EH (cell line): ENCODE results near the gene GPX4.
A peak's percentile ranks its signal among the peaks of the same experiment; 100 is the strongest.

ENCODE experiments used
- DNase-seq: peaks from one replicate; pipeline ENCODE4 v3.0.0-alpha.2; 2015; ENCODE audit warnings: low read depth

The GPX4 gene

DNA sequence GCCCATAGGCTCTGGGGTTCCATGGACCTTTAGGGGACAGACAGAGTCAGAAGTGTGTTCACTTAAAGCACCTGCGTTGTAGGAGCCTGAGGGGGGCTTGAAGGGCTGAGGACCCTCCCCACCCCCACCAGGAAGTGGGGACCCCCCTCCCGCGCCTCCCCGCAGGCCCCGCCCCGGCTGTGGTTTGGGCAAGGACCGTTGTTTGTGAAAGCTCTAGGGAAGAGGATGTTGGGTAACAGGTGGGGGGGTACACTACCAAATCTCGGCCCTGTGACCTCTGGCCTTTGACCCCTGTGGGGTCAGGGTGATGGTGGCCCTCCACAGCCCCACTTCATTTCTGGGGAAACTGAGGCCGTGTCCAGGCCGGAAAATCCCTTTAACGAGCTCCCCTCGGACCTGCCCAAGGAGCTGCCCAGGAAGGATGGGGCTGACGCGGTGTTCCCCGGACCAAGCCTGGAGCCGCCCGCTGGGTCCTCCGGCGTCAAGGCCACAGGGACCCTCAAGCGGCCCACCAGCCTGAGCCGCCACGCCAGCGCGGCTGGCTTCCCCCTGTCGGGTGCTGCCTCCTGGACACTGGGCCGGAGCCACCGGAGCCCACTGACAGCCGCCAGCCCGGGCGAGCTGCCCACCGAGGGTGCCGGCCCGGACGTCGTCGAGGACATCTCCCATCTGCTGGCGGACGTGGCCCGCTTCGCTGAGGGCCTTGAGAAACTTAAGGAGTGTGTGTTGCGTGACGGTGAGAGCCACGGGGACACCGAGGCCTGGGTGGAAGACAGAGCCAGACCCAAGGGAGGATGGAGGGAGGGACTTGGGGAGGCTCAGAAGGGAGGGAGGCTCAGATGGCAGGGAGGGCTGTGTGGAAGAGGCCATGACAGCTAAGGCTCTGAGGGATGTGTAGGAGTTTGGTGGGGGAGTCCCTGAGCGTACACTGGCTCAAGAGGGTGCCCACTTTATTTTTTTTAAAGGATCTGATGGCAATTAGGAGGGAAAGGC is 35.5 kb upstream of the GPX4 start:
- DNase-seq: no peak

DNA sequence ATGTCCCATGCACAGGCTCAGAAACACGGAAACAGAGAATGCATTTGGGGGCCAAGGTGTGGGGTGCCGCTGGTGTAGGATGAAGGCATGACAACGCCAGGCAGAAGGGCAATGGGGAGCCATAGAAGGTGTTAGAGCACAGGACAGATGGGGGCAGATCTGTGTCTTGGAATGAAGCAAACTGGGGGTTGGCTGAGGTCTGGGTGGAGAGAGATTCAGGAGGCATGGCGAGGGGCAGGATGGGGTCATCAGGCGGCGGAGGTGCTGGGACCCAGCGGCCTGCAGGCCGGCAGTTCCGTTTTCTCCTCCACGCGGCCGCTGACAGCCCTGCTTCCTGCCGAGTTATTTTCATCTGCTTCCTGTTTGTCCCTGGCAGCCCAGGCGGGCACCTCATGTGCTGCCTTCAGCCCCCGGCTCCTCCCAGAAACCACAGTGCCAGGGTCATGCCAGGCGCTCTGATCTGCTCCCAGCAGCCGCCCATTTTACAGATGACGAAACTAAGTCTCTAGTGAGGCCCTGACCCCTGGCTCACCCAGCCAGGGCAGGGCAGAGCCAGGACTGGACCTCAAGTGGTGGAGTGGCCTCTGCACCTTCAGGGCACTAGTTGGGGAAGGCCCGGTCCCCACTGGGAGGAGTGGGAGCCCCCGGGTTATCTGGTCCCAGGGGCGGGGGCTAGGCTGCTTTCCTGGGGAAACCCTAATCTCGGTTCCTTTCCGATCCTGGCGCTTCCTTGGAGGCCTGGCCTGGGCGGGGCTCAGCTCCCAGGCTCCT is 34.6 kb upstream of the GPX4 start:
- no peak for DNase-seq

DNA sequence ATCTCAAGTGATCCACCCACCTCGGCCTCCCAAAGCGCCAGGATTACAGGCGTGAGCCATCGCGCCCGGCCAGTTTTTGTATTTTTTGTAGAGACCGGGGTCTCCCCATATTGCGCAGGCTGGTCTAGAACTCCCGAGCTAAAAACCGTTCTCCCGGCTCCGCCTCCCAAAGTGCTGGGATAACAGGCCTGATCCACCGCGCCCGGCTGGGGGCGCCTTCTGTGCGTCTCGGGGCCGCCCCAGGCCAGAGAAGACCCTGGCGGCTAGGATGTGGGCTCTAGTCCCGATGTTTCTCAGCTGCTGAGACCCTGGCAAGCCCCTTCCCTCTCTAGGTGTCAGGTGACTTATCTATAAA is 33.2 kb upstream of the GPX4 start:
- DNase-seq: no peak

DNA sequence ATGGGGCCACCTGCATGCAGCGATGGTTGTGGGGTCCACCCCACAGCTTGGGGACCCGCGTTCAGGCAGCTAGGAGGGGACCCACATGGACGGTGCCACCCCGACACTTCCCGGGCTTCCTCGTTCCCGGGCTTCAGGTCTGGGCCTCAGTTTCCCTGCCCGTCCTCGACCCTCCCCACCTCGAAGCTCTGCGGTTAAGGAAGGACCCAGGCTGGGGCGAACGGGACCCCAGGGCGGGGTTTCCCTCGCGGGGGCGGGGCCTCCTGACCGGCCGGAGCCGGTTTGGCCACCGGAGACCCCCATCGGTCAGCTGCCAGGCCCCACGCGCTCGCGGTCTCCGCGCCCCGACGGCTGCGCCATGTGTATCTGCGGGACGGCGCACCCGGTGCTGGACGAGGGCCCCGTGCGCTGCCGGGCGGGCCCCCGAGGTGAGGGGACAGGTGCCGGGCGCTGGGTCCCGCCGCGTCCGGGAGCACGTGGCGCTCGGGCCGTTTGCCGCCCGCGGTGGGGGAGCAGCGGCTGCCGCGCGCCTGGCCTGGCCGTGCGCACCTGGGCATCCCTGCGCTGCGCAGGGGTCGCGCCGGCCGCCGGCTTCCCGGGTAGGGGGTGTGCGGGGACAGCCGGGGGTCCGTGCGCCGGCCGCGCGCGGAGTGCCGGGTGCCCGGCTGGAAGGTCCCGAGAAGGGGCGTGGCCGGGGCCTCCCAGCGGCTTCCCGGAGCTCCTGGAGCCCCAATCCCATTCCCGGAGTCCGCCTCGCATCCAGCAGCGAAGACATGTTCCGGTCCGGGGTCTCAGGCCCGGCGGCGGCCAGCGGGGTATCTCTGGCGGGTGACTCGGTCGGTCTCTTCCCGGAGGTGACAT is 32.6 kb upstream of the GPX4 start:
- DNase-seq: no peak

- no peak for DNase-seq
Measured at GRCh38 chr19:1072371-1073015, 31.3 kb upstream of the GPX4 start.

GRCh38 chr19:1073063-1073955 is 30.5 kb upstream of the GPX4 start:
- no peak for DNase-seq

DNA sequence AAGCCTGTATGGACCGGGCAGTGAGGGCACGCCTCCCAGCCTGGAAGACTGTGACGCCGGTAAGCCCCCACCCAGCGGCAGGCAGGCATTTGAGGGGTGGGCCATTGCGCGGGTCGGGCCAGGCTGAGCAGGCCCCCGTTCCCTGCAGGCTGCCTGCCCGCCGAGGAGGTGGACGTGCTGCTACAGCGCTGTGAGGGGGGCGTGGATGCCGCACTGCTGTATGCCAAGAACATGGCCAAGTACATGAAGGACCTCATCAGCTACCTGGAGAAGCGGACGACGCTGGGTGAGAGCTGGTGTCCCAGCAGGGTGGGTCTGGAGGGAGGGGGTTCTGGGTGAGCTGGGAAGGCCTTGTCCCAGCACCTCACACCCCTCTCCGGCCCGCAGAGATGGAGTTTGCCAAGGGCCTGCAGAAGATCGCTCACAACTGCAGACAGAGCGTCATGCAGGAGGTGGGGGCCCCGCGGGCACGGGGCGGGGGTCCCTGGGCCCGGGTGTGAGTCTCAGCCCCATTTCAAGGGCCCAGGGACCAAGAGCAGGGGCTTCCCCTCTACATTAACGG is 29.8 kb upstream of the GPX4 start:
- no peak for DNase-seq

GRCh38 chr19:1074544-1075283 is 29.1 kb upstream of the GPX4 start:
- no peak for DNase-seq

DNA sequence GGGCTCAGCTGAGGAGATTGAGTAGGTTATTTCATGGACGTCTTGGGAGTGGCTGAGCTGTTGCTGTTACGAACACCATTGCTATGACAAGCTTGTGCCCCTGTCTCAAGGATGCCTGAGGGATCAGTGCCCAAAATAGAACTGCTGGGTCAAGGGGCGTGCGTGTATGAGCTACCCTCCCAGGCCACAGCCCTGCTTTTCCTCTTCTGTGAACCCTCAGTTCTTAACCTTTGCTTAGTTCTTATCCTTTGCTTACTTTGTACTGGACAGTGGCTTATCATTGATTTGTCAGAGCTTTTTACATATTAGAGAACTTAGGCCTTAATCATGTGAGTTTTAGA is 27.8 kb upstream of the GPX4 start:
- no peak for DNase-seq

DNA sequence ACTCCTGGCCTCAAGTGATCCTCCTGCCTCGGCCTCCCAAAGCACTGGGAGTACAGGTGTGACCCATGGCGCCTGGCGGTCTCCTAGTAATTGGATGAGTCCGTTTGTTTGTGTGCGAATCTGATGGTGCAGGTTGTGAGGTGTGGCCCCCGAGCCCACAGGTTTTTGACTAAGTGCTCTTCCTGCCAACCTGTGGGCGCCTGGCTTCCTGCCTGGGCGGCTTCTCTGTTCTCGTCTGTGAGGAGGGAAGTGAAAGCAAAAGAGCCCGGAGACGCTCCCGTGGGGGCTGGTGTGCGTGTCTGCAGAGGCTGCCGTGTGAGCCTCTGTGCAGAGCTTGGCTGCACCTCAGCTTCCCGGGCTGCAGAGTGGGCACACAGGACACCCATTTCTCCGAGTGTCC is 26.8 kb upstream of the GPX4 start:
- no peak for DNase-seq

DNA sequence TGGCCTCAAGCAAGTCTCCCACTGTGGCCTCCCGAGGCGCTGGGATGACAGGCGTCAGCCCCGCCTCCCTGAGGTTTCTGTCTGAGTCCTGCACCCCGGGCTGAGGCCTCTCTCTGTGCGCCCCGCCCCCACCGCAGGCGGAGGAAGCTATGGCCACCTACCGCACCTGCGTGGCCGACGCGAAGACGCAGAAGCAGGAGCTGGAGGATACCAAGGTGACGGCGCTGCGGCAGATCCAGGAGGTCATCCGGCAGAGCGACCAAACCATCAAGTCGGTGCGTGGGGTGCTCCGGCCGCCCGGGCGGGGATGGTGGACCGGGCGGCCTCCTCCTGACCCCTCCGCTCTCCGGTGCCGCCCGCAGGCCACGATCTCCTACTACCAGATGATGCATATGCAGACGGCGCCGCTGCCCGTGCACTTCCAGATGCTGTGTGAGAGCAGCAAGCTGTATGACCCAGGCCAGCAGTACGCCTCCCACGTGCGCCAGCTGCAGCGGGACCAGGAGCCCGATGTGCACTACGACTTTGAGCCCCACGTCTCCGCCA is 24.2 kb upstream of the GPX4 start:
- DNase-seq: no peak

DNA sequence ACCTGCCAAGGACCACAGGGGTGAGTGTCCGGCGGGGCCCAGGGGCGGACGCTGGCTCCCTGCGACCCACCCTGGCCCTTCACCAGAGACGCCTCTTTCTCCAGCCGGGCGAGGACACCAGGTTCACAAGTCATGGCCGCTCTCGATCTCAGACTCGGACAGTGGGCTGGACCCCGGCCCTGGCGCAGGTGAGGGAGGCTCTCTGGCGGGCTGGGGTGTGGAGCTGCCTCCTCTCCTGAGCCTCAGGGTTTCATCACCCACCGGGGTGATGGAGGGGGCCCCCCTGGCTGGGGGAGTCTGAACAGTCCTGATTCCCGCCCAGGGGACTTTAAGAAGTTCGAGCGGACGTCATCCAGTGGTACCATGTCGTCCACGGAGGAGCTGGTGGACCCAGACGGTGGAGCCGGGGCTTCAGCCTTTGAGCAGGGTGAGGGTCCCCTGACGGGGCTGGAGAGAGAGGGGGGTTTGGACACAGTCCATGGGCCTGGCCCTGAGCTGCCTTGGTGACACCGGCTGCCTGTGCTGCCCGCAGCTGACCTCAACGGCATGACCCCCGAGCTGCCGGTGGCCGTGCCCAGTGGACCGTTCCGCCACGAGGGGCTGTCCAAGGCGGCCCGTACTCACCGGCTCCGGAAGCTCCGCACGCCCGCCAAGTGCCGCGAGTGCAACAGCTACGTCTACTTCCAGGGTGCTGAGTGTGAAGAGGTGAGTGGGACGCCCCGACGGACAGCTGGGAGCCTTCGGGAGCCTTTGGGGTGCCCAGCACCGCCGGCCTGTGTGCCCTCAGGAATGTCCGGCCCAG is 23.2 kb upstream of the GPX4 start:
- DNase-seq: no peak

- no peak for DNase-seq
Measured at GRCh38 chr19:1081301-1082164, 22.3 kb upstream of the GPX4 start.

DNA sequence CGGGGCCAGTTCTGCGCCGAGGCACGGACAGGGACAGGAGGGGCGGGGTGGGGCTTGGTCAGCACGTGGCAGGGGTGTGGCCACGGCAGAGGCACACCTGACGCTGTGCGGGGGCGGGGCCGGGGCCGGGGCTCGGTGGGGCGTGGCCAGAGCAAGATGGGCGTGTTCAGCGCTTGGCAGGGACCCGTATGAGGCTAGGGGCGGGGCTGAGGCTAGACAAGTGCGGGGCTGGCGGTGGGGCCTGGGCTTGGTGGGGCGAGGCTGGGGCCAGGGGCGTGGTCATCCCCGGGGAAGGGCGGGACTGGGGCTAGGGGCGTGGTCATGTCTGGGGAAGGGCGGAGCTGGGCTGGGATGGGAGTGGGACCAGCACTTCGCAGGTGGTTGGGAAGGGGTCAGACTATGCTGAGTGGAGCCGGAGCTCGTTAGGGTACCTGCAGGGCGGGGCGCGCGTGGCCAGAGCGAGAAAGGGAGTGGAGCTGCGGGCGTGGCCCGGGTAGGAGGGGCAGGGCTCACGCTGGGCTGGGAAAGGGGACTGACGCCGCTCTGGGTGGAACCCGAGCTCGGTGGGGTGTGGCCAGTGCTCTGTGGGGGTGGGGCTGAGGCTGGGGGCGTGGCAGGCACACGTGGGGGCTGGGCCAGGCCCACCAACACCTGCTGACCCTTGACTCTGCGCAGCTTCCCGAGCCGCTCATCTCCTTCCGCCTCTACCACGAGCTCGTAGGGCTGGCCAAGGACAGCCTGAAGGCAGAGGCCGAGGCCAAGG is 21.4 kb upstream of the GPX4 start:
- peak; percentile 47 for DNase-seq

DNA sequence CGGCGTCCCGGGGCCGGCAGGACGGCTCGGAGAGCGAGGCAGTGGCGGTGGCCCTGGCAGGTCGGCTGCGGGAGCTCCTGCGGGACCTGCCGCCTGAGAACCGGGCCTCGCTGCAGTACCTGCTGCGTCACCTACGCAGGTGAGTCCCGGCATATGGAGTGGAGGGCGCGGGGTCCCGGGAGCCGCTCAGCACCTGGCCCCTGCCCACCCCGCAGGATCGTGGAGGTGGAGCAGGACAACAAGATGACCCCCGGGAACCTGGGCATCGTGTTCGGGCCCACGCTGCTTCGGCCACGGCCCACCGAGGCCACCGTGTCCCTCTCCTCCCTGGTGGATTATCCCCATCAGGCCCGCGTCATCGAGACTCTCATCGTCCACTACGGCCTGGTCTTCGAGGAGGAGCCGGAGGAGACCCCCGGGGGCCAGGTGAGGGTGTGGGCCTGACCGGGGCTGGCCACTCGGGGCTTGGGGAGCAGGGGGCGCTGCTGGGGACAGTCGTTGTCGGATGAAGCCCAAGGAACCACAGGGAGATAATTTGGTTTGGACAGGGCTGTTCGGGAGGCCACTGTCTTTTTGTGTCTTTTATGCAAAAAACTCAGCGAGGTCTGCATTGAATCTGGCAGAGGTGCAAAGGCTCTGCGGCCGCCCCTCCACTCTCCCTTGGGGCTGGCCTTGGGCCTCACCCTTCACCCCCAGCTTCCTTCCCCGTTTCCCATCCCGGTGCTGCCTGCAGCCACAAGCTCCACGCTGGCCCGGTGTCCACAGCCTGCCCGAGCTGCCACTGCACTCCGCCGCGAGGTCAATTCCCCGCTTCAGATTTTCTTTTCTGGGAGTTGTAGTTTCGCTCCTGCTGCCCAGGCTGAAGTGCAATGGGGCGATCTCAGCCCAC is 20.6 kb upstream of the GPX4 start:
- no peak for DNase-seq
